ENCODE measurements around the gene ABI1.
A peak's percentile ranks its signal among the peaks of the same experiment; 100 is the strongest.

The ABI1 gene

GRCh38 chr10:26714415-26715136, 146.2 kb downstream of the ABI1 start:
- no peaks in the 10 kb centered on the region for H3K9me3 ChIP-seq (ENCODE audit: control insufficient read depth, insufficient read depth, low read depth, low read length)
- TF ChIP-seq ZNF404 (tag by site-specific recombination; IDR thresholded peaks at IDR 0.05) (no peak), PRDM10 (tag by site-specific recombination; IDR thresholded peaks at IDR 0.05) (peak; percentile 59; the same call in 1 of the 2 replicates)
- no peaks in the 10 kb centered on the region for H3K4me1 ChIP-seq (ENCODE audit: control insufficient read depth, insufficient read depth, low read length)
- H3K36me3 ChIP-seq (ENCODE audit: control insufficient read depth in 2 of 2, insufficient read depth in 1 of 2, low read length in 2 of 2) = peaks cover 32 to 50% of the 10 kb centered on the region in 2 experiments
- H3K4me3 ChIP-seq (ENCODE audit: low read depth, low read length) = no peak overlapping the region
- ChIA-PET POLR2A (interaction anchor here (0.6 kb wide), 1 partner anchor 14 kb away, joined by 3 read pairs; no protein-coding TSS in a partner anchor), CTCF (interaction anchor here (0.6 to 1.3 kb wide), 3 partner anchors 9 to 346 kb away, joined by 3 to 9 read pairs (median 3); no protein-coding TSS in a partner anchor)
- H3K27ac ChIP-seq (ENCODE audit: extremely low read depth, low read depth, low read length) = no peak overlapping the region

- H3K27ac ChIP-seq (ENCODE audit: extremely low read depth, low read depth, low read length) = no peak overlapping the region
- CTCF ChIA-PET = no interaction called here
Measured at GRCh38 chr10:26711324-26711723, 149.4 kb downstream of the ABI1 start.

More at GRCh38 chr10:26711324-26711723, 149.4 kb downstream of the ABI1 start:
- H3K4me3 ChIP-seq (ENCODE audit: low read depth, low read length) = no peak overlapping the region
- POLR2A ChIA-PET = no interaction called here
- TF ChIP-seq ZNF248 (tag by site-specific recombination; IDR thresholded peaks at IDR 0.05) (no peak), ZNF362 (tag by site-specific recombination; IDR thresholded peaks at IDR 0.05) (no peak), ZNF350 (tag by site-specific recombination; IDR thresholded peaks at IDR 0.05) (no peak), ZBTB11 (tag by site-specific recombination; conservative IDR thresholded peaks at IDR 0.05; ENCODE audit: low read depth) (no peak), MEIS1 (CRISPR knock-in tag; IDR thresholded peaks at IDR 0.05; ENCODE audit: borderline replicate concordance) (no peak), ZNF639 (tag by site-specific recombination; IDR thresholded peaks at IDR 0.05) (no peak), SP2 (tag by site-specific recombination; IDR thresholded peaks at IDR 0.05) (no peak)
- no peaks in the 10 kb centered on the region for H3K4me1 ChIP-seq (ENCODE audit: control insufficient read depth, insufficient read depth, low read length)
- peaks cover 21 to 59% of the 10 kb centered on the region in 2 experiments for H3K36me3 ChIP-seq (ENCODE audit: control insufficient read depth in 2 of 2, insufficient read depth in 1 of 2, low read length in 2 of 2)
- no peaks in the 10 kb centered on the region for H3K9me3 ChIP-seq (ENCODE audit: control insufficient read depth, insufficient read depth, low read depth, low read length)

Measured in HEK293 (cell line).